Uterus (tissue), 4 donors: ENCODE results near the gene TBX21. TPM values are rescaled to one million over a fixed set of nuclear protein-coding genes. Genes with fewer than 3 reads are reported as not detected.

Experiments
- DNase-seq, 2 donors: peaks; one replicate each; pipeline ENCODE4 v3.0.0-alpha.2; 2019 to 2020
- H3K27ac ChIP-seq, 2 donors: fragments of 200-600 bp; sonication (generic); 1 replicate in 1 of 2; 2 replicates in 1 of 2; pipeline ENCODE4 v1.5.1; 2016 to 2018
- H3K27me3 ChIP-seq, 2 donors: fragments of 200-600 bp; sonication (generic); one replicate each; pipeline ENCODE4 v1.5.1; 2018 to 2019; ENCODE audit warnings: control low read depth in 1 of 2
- H3K36me3 ChIP-seq, 2 donors: fragments of 200-600 bp; sonication (generic); one replicate each; pipeline ENCODE4 v1.5.1; 2019; ENCODE audit warnings: control low read depth in 1 of 2
- H3K4me1 ChIP-seq, 2 donors: fragments of 200-600 bp; sonication (generic); one replicate each; pipeline ENCODE4 v1.5.1; 2018 to 2019; ENCODE audit warnings: control low read depth in 1 of 2
- H3K4me3 ChIP-seq, 2 donors: fragments of 200-600 bp; sonication (generic); 1 replicate in 1 of 2; 2 replicates in 1 of 2; pipeline ENCODE4 v1.5.1; 2018 to 2019; ENCODE audit warnings: mild to moderate bottlenecking in 1 of 2
- H3K9me3 ChIP-seq, 2 donors: fragments of 200-600 bp; sonication (generic); one replicate each; pipeline ENCODE4 v1.5.1; 2019; ENCODE audit warnings: control low read depth in 1 of 2
- CTCF ChIP-seq, 4 experiments: fragments of 200-600 bp in 2 of 4; fragments of 450-650 bp in 2 of 4; sonication (generic) in 2 of 4; IDR thresholded peaks; one replicate each; pipeline ENCODE4 v1.5.1; 2016 to 2019; ENCODE audit warnings: antibody characterized with exemption in 4 of 4, mild to moderate bottlenecking in 2 of 4, moderate library complexity in 1 of 4
- POLR2A ChIP-seq, 2 donors: fragments of 450-650 bp; IDR thresholded peaks; one replicate each; pipeline ENCODE4 v1.6.1; 2016; ENCODE audit warnings: antibody characterized with exemption in 2 of 2, mild to moderate bottlenecking in 1 of 2, moderate library complexity in 1 of 2
- intact Hi-C: fragments of 100-400 bp; cut with DNase I; formaldehyde crosslinking; loops from one replicate; pipeline ENCODE4 v1.15.1; 2023; ENCODE audit warnings: low total_unique reads
- total RNA-seq, 4 donors: library from RNA; depleted of rRNA in 3 of 4; stranded (reverse); fragments of >200 nt in 3 of 4; gene quantifications; one replicate each; pipeline versions ENCODE4 v1.1.0 to v1.2.4, GENCODE V29; 2014 to 2023
- donor health status: DM: yes; HTN: yes; CAD: no.

TBX21 gene
- total RNA-seq, 4 donors from 2014 or later: 0.49 to 0.51 TPM; not detected in 2

- intact Hi-C loops: no loop called here
- H3K36me3 ChIP-seq: no peaks in the 10 kb centered on the region
Measured at GRCh38 chr17:47778184-47778635, 45.2 kb downstream of the TBX21 start.

GRCh38 chr17:47781397-47781796, 48.4 kb downstream of the TBX21 start:
- Histone ChIP-seq H3K27me3 (no peaks in the 10 kb centered on the region), H3K27ac (no peak overlapping the region), H3K9me3 (no peaks in the 10 kb centered on the region), H3K4me1 (no peaks in the 10 kb centered on the region), H3K36me3 (no peaks in the 10 kb centered on the region), H3K4me3 (no peak overlapping the region)
- no peak for DNase-seq
- intact Hi-C loops: no loop called here
- no peak for TF ChIP-seq CTCF (IDR thresholded peaks at IDR 0.05)

More at GRCh38 chr17:47778184-47778635, 45.2 kb downstream of the TBX21 start:
- no peak for TF ChIP-seq POLR2A (IDR thresholded peaks at IDR 0.05)
- TF ChIP-seq CTCF (IDR thresholded peaks at IDR 0.05): no peak
- no peak for DNase-seq
- Histone ChIP-seq H3K27me3 (no peaks in the 10 kb centered on the region), H3K4me1 (no peaks in the 10 kb centered on the region), H3K27ac (no peak overlapping the region), H3K9me3 (no peaks in the 10 kb centered on the region), H3K4me3 (no peak overlapping the region)

GRCh38 chr17:47785538-47786123, 52.6 kb downstream of the TBX21 start:
- TF ChIP-seq POLR2A (IDR thresholded peaks at IDR 0.05): no peak
- no peak for TF ChIP-seq CTCF (IDR thresholded peaks at IDR 0.05)
- Histone ChIP-seq H3K4me1 (no peaks in the 10 kb centered on the region), H3K9me3 (no peaks in the 10 kb centered on the region), H3K36me3 (no peaks in the 10 kb centered on the region), H3K27ac (no peak overlapping the region), H3K4me3 (no peak overlapping the region), H3K27me3 (peaks cover 0 to 18% of the 10 kb centered on the region in 2 donors)
- no peak for DNase-seq
- intact Hi-C loops: no loop called here

- peak overlapping the region in 1 of 2 donors; percentile 20 for H3K4me3 ChIP-seq
- H3K4me1 ChIP-seq: no peaks in the 10 kb centered on the region
- no peaks in the 10 kb centered on the region for H3K9me3 ChIP-seq
- peak in 3 of 4 experiments; percentile 8 to 55 (median 26) for TF ChIP-seq CTCF (IDR thresholded peaks at IDR 0.05)
- no peak for TF ChIP-seq POLR2A (IDR thresholded peaks at IDR 0.05)
- no peaks in the 10 kb centered on the region for H3K36me3 ChIP-seq
- H3K27me3 ChIP-seq: peaks cover 0 to 42% of the 10 kb centered on the region in 2 donors
- DNase-seq: no peak
- intact Hi-C loops: no loop called here
- no peak overlapping the region for H3K27ac ChIP-seq
Measured at GRCh38 chr17:47789611-47790561, 56.9 kb downstream of the TBX21 start.

- H3K4me1 ChIP-seq: no peaks in the 10 kb centered on the region
- no peak overlapping the region for H3K27ac ChIP-seq
- H3K27me3 ChIP-seq: peaks cover 0 to 42% of the 10 kb centered on the region in 2 donors
- TF ChIP-seq POLR2A (IDR thresholded peaks at IDR 0.05) (no peak), CTCF (IDR thresholded peaks at IDR 0.05) (no peak)
- no peaks in the 10 kb centered on the region for H3K36me3 ChIP-seq
- H3K9me3 ChIP-seq: no peaks in the 10 kb centered on the region
- intact Hi-C loops: no loop called here
- H3K4me3 ChIP-seq: no peak overlapping the region
- no peak for DNase-seq
Measured at GRCh38 chr17:47791025-47791424, 58.0 kb downstream of the TBX21 start.
